ENCODE data around the gene HHAT. TPM values are rescaled to one million over a fixed set of nuclear protein-coding genes. Genes with fewer than 3 reads are reported as not detected.
"Not testable (repeated sequence)": the region's sequence is repeated elsewhere in the genome, so short reads cannot be mapped to it uniquely, and the experiment has no call there.

The HHAT gene
- total RNA-seq, 1 donor from 2014 or later, result 2.0 TPM

DNA sequence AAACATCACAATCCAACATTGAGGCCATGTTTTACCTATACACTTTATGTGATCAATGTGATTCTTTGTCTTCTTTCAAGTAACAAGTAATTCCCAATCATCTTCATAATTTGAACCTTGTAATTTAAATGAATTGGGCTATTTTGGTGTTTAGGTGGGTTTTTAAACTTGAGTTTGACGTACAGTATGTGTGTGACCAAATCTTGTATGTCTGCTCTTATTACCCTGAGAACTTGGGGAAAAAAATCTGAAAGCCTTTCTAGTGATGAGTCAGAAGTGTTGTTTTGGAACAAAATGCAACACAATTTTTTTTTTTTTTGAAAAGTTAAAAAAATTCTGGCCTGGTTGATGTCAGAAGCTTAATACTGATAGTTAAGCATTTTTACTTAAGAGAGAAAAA lies 68.5 kb downstream of the HHAT start:
- no peak for DNase-seq

DNA sequence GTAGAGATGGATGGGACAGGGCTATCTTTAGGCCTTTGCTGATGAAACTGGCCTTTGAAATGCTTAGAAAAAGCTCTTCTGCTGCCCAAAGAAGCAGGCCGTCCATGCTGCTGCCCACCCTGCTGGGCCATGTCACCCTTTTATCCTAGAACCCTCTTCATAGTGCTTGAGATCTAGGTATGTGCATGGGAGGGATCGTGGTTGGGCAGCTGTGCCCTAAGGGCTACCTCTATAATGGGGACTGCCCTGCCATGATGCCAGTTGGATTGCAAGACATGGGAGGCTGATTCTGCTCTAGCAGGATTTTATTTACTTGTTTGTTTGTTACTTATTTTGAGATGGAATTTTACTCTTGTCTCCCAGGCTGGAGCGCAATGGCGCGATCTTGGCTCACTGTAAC lies 69.0 kb downstream of the HHAT start:
- DNase-seq, result no peak

DNA sequence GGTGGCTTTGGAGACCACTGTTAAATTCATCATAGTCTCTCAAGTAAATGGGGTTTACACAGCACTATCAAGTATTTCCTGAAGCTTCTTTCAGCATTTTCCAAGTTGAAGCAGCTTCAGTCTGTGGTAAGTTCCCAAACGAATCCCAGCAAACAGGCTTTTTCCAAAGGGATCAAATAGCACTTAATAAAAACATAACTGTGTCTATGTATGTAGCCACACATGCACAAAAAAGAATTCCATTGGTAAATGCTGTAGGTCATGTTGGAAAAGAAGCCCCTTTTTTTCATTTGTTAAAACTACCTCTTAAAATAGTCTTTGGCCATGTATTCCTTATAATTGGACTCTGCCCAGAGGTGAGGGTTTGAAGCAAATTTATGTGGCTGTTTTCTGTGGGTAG lies 69.8 kb downstream of the HHAT start:
- DNase-seq, result no peak

DNA sequence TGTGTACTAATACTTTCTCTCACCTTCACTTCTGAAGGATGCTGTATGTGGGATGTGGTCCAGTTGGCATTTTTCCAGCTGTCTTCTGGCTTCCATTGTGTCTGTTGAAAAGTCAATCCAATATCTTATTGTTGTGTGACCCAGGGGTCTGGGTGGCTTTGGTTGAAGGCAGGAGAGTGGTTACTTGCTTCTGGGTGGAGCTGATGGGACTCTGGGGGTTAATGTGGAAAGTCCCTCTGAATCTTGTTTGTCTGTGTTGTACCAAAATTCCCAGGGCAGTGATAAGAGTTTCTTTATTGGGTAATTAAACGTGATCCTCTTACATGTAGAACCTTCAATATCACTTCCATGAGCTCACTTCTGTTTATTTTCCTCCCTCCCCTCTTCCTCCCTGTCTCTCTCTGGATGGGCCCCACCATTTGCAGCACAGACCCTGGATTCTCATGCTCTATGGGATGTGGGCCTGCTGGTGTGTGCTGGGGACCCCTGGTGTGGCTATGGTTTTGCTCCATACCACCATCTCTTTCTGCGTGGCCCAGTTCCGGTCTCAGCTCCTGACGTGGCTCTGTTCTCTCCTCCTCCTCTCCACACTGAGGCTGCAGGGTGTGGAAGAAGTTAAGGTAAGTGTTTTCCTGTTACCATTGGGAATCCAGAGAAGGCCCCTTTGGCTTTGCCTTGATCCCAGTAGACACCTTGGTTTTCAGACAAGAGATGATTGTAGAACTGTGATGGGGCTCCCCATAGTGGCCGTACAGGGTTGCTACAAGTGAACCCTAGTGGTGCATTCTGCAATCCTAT lies 71.5 kb downstream of the HHAT start:
- peak; percentile 43 for DNase-seq

DNA sequence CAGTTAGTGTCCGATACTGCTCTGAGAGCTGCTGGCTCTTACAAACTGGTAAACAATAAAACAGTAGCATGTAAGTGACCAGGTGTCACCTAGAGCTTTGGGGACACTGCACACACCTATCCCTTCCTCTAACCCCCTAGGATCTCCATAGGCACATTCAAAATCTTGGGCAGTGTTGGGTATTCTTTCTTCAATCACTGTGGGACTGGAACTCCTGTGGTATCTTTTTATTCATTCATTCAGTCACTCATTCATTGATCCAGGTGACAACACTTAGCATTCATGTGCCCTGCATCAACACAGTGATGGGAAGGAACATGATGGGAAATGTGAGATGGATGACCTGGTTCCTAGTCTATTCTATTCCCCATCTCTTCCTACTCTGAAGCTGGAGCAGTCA lies 73.9 kb downstream of the HHAT start:
- DNase-seq, result no peak

DNA sequence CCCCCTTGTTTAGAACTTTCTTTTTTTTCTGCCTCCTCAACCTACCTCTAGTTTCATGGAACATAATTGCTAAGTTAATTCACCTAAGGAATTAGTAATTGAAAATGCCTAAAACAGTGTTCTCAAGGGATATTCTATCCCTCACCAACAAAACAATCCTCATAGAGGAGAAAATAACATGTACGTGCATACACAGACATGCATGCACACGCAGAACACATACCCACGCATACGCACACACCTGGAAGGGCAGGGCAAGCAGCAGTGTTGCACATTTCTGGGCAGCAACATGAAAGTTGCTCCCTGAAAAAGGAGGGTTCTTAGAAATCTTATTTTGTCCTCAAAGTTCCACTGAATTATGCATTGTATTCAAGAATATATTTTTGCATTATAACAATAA lies 76.6 kb downstream of the HHAT start:
- DNase-seq, result no peak

DNA sequence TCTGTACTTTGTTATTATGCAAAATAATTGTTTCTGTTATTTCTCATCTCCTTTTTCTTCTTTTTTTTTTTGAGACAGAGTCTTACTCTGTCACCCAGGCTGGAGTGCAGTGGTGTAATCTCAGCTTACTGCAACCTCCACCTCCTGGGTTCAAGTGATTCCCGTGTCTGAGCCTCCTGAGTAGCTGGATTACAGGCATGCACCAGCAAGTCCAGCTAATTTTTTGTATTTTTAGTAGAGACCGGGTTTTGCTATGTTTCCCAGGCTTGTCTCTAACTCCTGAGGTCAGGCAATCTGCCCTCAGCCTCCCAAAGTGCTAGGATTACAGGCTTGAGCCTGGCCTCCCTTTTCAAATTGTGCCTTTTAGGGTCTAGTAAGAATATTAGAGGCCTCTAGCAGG lies 77.6 kb downstream of the HHAT start:
- not testable (repeated sequence) for DNase-seq

DNA sequence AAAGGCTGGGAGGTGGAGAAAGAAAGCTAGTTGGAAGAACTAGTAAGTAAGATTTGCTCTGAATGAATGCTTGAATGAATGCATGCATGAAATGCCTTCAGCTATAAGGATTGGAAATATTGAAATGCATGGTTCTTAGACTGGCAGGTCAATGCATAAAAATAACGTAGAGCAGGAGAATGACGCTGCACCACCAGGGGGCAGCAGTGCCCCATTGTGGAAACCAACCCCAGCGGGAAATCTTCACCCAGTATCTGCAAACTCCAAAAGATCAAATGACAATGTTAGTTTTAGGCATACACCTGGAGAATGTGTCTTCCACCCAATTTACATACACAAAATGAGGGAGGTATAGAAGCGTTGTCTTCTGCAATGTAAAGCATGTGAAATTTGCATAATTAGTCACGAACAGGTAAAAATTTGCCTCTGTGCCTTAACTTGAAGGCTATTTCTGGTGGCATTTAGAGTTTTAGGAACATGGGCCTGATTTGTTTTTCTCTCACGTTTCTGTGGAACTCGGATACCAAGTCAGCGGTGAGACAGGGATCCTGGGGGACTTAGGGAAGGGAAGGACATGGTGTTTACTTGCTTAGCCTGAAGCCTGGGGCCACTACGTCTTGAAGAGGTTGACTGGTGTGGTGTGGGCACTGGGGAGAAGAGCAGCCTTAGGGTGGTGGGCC lies 78.6 kb downstream of the HHAT start:
- DNase-seq, result peak; percentile 52

DNA sequence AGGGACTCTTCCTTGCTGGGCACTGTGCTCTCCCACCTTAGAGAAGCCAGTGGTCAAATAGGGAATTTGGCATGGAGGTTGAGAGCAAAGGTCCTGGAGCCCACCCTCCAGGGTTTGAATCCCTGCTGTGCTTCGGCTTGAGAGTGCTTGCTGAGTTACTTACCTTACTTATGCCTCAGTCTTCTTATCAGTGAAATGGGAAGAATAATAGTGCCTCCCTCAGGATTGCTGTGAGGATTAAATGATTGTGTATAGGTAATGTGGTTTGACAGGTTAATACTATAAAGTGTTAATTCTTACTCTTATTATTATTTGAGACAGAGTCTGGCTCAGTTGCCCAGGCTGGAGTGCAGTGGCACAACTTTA lies 79.2 kb downstream of the HHAT start:
- DNase-seq, result no peak

DNA sequence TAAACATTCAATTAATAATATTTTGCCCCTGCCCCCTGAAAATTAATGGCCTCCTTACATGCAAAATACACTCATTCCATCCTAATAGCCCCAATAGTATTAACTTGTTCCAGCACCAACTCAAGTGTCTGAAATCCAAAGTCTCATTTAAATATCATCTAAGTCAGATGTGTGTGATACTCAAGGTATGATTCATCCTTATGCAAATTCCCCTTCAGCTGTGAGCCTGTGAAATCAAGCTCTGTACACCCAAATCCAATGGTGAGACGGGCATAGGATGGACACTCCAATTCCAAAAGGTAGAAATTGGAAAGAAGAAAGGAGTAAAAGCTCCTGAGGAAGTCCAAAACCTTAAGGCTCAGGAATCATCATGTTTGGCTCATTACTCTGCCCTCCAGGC lies 83.5 kb downstream of the HHAT start:
- no peak for DNase-seq

DNA sequence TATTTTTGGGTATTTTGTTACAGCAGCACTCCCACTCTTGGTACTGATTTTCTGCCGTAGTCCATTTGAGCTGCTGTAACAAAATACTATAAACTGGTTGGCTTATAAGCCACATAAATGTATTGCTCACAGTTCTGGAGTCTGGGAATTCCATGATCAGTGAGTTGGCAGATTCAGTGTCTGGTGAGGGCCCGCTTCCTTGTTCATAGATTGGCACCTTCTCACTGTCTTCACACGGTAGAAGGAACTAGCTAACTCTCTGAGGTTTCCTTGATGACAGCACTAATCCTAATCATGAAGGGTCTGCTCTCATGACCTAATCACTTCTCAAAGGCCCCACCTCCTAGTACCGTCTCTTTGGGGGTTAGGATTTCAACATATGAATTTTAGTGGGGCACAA lies 85.2 kb downstream of the HHAT start:
- DNase-seq, result no peak

DNA sequence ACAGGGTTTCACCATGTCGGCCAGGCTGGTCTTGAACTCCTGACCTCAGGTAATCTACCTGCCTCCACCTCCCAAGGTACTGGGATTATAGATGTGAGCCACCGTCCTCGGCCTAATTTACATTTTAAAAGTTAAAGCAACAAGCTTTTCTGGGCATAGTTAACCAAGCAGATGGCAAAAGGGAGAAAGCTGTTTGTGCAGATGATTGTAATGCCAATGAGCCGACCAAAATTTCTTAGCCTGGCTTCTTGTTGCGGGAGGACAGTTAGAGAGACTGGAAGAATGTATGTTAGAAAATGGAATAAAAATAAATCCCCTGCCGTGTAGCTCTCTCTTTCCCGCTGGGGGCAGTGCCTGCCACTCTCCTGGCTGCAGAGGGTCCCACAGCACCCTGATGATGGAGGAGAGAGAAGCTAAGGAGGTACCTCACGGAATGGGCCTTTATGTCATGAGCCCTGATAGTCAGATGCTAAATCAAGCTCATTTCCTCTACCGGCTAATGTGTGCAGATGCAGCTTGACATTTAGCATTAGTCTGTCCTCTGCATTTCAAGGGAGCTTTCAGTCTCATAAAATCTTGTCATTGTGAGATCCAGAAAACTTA lies 87.2 kb downstream of the HHAT start:
- DNase-seq, result peak; percentile 10

DNA sequence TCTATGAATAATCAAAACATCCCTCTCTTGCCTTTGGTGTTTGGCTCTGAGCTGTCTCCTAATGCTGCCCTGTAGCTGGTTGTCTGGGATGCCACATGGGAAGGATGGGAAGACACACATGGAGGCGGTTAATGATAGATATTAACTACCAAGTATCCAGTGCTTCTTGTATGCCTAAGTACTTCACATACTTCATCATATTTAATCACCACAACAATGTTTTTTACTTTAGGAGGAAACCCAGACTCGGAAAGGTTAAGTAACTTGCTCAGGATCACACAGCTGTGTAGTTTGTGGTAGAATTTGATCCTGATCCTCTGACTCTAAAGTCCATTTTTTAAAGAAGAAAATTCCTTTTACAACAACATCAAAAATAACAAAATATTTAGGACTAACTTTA lies 88.0 kb downstream of the HHAT start:
- DNase-seq, result no peak

DNA sequence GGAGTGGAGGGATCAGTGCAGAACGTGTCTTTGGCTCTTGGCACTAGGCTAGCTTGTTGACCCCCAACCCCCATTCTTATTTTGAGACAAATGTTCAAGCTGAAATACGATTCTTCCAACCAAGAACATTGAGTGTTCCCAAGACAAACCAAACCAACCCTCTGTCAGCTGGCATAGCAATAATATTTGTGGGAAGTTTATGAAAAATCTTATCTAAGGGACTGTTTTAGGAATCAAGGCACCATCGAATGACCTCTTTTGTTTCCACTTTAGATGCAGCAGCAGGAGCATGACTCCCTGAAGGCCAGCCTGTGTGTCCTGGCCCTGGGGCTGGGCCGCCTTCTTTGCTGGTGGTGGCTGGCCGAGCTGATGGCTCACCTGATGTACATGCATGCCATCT lies 89.2 kb downstream of the HHAT start:
- no peak for DNase-seq

DNA sequence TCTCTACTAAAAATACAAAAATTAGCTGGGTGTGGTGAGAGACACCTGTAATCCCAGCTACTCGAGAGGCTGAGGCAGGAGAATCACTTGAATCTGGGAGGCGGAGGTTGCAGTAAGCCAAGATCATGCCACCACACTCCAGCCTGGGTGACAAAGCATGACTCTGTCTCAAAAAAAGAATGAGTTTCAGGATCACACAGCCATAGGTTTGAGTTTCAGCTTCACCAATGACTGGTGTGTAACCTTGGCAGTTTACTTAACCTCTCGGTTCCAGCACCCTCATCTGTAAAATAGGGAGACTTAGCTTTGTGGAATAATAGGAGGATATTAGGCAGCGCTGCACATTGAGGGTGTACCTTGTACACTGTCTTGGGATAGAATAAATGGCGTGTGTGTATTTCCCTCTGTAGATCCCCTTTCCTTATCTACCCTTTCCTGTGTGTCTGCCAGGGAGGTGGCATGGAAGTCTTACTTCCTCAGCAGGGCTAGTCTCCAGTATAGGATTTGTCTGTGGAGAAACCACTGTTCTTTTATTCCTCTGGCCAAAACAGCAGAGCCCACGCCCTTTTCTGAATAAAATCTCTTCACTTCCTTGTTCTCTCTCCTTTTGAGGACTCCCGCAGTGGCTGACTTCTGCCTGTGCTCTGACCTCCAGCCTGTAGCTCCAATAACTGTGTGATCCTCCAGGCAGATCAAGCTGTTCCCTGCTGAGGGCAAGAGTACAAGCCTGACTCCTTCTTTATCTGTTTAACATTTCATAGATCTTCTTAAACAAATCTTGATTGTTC lies 90.4 kb downstream of the HHAT start:
- no peak for DNase-seq

DNA sequence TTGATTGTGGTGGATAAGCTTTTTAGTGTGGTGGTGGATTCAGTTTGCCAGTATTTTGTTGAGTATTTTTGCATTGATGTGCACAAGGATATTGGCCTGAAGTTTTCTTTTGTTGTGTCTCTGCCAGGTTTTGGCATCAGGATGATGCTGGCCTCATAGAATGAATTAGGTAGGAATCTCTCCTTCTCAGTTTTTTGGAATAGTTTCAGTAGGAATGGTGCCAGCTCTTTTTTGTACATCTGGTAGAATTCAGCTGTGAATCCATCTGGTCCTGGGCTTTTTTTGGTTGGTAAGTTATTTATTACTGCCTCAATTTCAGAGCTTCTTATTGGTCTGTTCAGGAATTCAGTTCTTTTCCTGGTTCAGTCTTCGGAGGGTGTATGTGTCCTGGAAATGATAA lies 98.0 kb downstream of the HHAT start:
- not testable (repeated sequence) for DNase-seq

DNA sequence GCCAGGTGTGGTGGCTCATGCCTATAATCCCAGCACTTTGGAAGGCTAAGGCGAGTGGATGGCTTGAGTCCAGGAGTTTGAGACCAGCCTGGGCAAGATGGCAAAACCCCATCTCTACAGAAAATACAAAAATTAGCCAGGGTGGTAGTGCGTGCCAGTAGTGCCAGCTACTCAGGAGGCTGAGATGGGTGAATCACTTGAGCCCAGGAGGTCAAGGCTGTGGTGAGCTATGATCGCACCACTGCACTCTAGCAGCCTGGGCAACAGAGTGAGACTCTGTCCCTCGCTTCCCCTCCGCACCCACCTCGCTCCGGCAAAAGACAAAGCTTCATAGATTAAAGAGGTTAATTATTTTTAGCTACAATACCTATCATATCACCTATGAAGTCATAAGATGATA lies 100.0 kb downstream of the HHAT start:
- no peak for DNase-seq

DNA sequence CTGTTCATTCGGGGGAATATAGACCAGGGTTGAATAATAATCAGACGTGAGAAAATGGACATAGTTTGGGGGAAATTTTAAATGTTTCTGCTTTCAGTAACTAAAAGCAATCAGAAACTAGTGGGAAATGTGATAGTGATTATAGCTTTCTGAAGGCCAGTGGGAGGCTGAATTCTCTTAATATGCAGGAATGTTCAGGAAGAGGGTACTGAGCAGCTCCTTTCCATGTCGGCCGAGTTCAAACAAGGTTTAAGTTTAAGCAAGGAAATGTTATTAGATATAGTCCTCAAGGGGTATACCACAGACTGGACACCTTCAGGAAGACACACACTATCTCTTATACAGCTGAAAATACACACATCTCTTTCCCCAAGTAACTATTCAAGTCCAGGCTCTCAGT lies 105.5 kb downstream of the HHAT start:
- DNase-seq, result no peak

DNA sequence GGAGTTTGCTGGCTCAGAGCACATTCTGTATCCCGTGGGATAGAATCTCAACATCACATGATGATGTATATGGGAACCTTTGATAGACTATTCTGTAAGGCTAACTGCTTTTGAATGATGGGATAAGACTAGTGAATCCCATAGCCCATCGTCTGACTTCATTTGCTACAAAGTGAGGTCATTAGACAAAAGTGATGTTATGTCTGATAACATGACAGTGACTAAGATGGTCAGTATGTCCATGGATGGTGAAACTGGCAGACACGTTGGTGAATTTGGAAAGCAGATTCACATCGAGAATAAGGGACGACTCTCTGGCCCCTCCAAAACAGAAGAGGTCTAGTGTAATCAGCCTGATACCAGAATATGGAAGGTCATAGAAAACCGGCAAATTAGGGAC lies 108.4 kb downstream of the HHAT start:
- DNase-seq, result no peak

DNA sequence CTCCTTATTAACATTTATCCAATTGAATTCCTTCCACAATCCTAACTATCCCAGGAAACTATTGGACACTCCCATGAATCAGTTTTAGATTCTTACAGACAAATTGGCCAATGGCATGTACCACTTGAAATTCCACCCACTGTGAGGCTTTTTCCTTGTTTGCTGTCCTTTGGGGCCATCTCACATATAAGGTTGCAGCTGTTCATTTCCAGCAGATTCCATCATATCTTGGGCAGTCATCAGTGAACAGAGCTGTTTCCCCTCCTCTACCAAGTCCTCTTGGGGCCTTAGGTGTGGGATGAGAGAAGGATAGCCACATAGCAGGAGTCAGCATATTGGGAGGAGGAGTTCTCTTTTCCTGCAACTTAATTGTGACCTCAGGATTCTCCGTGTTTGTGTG lies 109.1 kb downstream of the HHAT start:
- no peak for DNase-seq

DNA sequence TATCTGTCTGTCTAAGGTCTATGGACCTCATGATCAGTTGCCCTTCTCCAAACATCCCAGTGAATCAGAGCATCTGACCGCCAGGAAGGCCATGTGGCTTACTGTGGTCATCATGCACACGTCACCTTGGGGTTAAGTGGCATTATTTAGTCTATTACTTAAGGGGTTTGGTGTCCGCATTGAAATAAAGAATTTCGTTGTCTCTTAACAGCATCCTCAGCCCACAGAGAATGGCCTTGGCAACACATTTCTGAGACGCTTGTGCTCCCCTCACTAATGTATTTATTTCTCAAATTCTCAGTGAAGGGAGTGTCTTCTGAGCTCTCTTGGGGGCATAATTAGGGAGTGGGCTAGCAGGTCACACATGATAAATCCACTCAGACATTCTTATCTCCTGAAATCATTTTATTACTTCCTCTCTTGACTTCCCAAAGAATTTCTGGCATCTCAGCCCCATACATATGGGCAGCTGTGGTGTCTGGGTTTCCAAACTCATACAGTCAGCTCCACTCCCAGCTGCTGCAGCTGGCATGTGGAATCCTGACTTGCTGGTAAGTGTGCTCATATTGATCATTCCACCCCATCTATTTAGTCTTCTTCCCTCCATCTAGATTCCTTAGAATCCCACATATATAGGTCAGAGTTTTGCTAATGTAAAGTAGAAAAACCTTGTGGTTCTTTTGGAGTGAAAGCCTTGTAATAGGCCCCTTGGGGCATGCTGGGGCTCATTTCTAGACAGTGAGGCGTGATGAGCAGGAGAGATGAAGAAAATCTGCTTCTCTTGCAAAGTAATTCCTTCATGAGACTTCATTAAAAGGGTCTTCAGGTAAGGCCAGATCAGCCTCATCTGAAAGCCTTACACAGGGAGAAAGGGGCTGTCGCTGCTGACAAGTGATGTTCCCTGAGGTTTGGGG lies 110.5 kb downstream of the HHAT start:
- no peak for DNase-seq

DNA sequence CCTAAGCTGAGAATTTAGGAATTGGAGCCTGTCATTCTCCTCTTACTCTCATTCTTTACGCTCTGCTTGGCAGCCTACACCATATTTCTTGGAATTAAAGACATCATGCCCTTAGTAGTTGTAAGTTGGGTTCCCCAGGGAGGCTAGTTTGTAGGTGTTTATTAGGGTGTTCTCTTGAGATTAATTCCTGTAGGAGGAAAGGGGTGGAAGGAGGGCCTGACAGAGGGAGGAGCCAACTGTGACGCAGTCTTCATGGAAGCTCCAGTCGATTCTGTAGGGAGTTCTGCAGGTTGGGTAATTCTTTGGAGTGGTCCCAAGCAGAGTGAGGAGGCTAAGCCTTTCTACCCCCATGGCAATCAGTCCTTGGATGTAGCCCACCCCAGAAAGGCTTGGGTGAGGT lies 111.4 kb downstream of the HHAT start:
- DNase-seq, result no peak

Data from occipital lobe (tissue), 2 donors.